Ishikawa (cell line): Measurements from ENCODE around the gene CCDC92B.

Experiments
- CEBPB ChIP-seq: IDR thresholded peaks from 2 replicates; pipeline ENCODE4 v1.6.1; 2012
- CREB1 ChIP-seq: IDR thresholded peaks from 2 replicates; pipeline ENCODE4 v1.6.1; 2012; ENCODE audit warnings: low read depth
- EP300 ChIP-seq: IDR thresholded peaks from 2 replicates; pipeline ENCODE4 v1.6.1; 2012; ENCODE audit warnings: borderline replicate concordance
- NFIC ChIP-seq: IDR thresholded peaks from 2 replicates; pipeline ENCODE4 v1.6.1; 2012
- RAD21 ChIP-seq: IDR thresholded peaks from 2 replicates; pipeline ENCODE4 v1.6.1; 2012; ENCODE audit warnings: low read depth
- TAF1 ChIP-seq: IDR thresholded peaks from 2 replicates; pipeline ENCODE4 v1.6.1; 2012; ENCODE audit warnings: low read depth, mild to moderate bottlenecking
- TEAD4 ChIP-seq: IDR thresholded peaks from 2 replicates; pipeline ENCODE4 v1.6.1; 2012
- YY1 ChIP-seq: IDR thresholded peaks from 2 replicates; pipeline ENCODE4 v1.6.1; 2012; ENCODE audit warnings: low read depth
- ZBTB7A ChIP-seq: IDR thresholded peaks from 2 replicates; pipeline ENCODE4 v1.6.1; 2012; ENCODE audit warnings: low read depth
- TF ChIP-seq, protein P1 (sequence below): IDR thresholded peaks from 2 replicates; pipeline ENCODE4 v1.6.1; 2012
- TF ChIP-seq, protein P2 (sequence below): IDR thresholded peaks from 2 replicates; pipeline ENCODE4 v1.6.1; 2012; ENCODE audit warnings: low read depth, mild to moderate bottlenecking
- TF ChIP-seq, protein P3 (sequence below): IDR thresholded peaks from 2 replicates; pipeline ENCODE4 v1.6.1; 2012

GRCh38 chr17:2735896-2736295 is 13.6 kb downstream of the CCDC92B start:
- TF ChIP-seq YY1 (no peak), EP300 (no peak), ZBTB7A (no peak), CREB1 (no peak), CEBPB (no peak), NFIC (no peak), RAD21 (no peak), TEAD4 (no peak), TAF1 (no peak)
- TF ChIP-seq, protein P1, sequence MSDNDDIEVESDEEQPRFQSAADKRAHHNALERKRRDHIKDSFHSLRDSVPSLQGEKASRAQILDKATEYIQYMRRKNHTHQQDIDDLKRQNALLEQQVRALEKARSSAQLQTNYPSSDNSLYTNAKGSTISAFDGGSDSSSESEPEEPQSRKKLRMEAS, result no peak
- TF ChIP-seq, protein P2, sequence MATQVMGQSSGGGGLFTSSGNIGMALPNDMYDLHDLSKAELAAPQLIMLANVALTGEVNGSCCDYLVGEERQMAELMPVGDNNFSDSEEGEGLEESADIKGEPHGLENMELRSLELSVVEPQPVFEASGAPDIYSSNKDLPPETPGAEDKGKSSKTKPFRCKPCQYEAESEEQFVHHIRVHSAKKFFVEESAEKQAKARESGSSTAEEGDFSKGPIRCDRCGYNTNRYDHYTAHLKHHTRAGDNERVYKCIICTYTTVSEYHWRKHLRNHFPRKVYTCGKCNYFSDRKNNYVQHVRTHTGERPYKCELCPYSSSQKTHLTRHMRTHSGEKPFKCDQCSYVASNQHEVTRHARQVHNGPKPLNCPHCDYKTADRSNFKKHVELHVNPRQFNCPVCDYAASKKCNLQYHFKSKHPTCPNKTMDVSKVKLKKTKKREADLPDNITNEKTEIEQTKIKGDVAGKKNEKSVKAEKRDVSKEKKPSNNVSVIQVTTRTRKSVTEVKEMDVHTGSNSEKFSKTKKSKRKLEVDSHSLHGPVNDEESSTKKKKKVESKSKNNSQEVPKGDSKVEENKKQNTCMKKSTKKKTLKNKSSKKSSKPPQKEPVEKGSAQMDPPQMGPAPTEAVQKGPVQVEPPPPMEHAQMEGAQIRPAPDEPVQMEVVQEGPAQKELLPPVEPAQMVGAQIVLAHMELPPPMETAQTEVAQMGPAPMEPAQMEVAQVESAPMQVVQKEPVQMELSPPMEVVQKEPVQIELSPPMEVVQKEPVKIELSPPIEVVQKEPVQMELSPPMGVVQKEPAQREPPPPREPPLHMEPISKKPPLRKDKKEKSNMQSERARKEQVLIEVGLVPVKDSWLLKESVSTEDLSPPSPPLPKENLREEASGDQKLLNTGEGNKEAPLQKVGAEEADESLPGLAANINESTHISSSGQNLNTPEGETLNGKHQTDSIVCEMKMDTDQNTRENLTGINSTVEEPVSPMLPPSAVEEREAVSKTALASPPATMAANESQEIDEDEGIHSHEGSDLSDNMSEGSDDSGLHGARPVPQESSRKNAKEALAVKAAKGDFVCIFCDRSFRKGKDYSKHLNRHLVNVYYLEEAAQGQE, result no peak
- TF ChIP-seq, protein P3, sequence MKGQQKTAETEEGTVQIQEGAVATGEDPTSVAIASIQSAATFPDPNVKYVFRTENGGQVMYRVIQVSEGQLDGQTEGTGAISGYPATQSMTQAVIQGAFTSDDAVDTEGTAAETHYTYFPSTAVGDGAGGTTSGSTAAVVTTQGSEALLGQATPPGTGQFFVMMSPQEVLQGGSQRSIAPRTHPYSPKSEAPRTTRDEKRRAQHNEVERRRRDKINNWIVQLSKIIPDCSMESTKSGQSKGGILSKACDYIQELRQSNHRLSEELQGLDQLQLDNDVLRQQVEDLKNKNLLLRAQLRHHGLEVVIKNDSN, result no peak
